Measurements from ENCODE around the gene SQSTM1.
"Not testable (repeated sequence)": the region's sequence is repeated elsewhere in the genome, so short reads cannot be mapped to it uniquely, and the experiment has no call there.

SQSTM1 gene

DNA sequence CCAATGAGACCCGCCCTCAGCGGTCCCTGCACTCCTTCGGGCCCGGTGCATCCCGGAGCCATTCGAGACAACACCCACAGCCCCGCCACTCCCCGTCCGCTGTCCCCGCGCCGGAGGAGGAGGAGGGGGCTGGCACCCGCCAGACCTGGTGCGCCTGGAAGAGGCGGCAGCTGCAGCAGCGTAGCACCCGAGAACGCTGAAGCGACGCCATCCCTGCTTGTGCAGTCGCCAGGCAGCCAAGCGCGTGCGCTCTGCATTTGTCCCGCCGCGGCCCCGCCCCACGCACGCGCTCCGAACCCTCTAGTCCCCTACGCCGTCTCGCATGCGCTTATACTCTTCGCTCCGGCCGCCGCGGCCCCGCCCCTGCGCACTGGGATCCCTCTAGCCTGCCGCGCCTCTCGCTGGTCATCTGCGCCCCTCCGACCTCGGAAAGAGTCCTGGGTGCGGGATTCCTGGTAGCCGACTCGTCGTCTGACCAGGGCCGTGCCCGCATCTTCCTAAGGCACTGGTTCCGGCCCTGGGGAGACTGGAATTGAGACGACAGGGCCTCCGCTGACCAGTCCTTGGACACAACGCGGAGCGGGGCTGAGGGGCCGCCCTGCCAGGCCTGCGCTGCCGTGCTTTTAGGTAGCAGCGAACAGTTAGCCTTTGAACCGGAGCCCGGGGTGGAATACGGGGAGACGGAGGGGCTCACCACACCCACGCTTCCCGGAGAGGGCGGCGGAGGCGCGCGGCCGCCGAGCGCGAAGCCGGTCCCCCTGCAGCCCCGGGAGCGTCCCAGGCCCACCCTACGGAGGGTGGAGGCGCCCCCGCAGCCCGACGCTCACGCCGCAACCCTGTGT is 38.1 kb downstream of the SQSTM1 start, which contains the start of gene MRNIP:
MRNIP (minus strand) TSS at position 232 of the 842 bp plus-strand sequence; CDS start at position 211, 21 bp downstream.
- peak; percentile 93 for DNase-seq

GRCh38 chr5:179860301-179860700 is 39.6 kb downstream of the SQSTM1 start:
- DNase-seq: no peak

DNA sequence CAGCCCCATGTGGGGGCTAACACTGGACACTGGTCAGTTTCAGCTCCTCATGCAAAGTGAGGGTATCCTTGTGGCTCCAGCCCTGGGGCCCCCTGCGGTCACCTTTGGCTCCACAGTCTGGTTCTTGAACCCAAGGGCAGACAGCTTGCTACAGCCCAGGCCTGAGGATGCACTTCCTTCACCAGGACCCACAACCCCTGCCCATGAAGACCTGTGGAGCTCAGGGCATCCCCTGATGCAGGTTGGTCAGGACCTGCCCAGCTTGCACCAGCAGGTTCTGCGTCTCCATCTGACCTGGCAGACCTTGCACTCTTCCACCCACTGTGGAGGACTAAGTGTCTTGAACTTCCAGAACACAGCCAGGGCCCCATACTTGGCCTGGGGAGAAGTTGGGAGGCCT is 41.6 kb downstream of the SQSTM1 start:
- no peak for DNase-seq

DNA sequence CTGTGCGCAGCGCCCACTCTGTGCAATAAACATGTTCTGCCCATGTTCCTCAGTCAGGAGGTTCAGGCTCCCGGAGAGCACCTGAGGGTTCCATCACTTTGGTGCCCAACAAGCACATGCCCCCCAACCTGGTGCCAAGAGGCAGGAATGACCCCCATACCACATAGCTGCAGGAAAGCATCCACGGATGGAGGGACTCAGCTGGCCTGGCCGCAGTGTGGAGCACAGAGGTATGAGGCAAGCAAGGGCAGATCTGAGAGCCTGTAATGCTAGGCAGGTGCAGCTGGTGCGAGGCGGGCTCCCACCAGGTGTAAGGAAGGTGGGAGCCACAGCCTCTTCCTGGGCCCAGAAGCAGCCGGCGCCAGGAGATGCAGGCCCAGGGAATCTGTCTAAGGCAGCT is 42.2 kb downstream of the SQSTM1 start:
- DNase-seq: no peak

GRCh38 chr5:179863449-179864085 is 42.9 kb downstream of the SQSTM1 start:
- DNase-seq: no peak

DNA sequence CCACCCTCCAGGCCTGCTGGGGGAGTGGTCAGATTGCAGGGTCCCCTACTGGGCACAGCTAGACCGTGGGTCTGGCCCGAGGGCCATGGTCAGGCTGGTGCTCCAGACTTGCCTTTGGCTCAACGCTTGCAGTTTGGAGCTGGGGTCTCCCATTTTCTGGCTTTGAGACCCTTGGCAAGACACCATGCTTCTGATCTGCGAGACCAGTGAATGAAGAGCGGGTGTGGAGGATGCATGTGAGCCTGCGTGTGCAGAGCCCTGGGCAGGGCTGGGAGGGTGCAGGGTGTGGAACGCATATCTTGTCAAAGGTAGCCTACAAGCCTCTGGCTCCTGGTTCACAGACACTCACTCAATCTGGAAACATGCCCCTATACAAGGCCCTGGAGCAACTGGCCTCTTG is 44.0 kb downstream of the SQSTM1 start:
- no peak for DNase-seq

- no peak for DNase-seq
Observed at GRCh38 chr5:179865491-179866240, 45.0 kb downstream of the SQSTM1 start.

GRCh38 chr5:179866241-179867078 is 45.8 kb downstream of the SQSTM1 start:
- DNase-seq: peak; percentile 24

DNA sequence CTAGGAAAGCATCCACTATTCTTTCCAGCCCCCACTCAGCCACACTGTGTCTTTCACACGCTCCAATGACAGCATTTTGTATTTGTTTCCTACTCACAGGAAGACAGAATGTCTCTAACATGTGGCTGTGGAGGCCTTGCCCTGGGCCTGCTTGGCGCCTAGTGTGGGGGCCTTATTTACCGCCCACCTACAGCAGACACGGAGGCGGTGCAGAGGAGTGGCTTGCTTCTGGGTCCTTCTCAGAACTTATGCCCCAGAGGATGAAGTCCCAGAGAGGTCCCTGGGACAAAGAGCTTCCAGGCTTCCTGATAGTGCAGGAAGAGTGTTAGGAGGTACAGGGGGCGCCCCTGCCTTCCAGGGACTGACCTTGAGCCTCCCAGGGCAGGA is 46.4 kb downstream of the SQSTM1 start:
- DNase-seq: no peak

- DNase-seq: no peak
Observed at GRCh38 chr5:179867476-179867875, 46.8 kb downstream of the SQSTM1 start.

- no peak for DNase-seq
Observed at GRCh38 chr5:179868541-179868940, 47.8 kb downstream of the SQSTM1 start.

GRCh38 chr5:179869101-179869500 is 48.4 kb downstream of the SQSTM1 start:
- no peak for DNase-seq

DNA sequence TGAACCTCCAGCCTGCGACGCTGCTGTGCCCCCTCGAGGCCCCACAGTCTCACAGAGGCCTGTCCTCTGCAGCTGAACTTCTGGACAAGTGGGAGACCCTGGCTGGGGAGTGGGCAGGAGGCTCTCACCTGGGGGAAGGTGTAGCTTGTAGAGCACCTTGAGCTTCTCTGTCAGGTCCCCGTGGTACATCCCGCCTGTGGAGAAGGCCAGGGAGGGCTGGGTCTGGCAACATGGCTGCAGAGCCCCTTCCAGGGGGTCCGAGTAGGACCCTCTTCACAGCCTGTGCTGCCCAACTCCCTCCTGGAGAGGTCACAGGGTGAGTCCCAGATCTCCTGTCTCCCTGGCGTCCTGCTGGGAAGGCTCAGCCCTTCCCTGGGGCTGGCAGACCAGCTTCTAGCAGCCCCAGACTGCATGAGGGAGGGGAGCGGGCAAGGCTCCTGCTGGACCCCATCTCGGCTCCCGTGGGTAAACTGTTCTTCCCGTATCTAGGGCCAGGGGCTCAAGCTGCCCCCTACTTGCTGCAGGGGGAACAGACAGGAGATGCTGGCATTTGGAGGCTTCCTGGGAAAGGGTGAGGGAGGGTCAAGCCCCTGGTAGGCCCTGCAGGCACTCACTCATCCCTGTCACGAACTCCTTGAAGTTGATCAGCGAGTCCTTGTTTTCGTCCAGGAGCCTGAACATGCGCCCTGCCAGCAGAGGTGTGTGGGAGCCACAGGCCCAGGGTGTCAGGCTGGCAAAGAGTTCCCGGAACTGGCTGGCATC is 49.1 kb downstream of the SQSTM1 start:
- DNase-seq: no peak

- peak; percentile 55 for DNase-seq
Observed at GRCh38 chr5:179870403-179870903, 49.7 kb downstream of the SQSTM1 start.

- no peak for DNase-seq
Observed at GRCh38 chr5:179870952-179871351, 50.2 kb downstream of the SQSTM1 start.

DNA sequence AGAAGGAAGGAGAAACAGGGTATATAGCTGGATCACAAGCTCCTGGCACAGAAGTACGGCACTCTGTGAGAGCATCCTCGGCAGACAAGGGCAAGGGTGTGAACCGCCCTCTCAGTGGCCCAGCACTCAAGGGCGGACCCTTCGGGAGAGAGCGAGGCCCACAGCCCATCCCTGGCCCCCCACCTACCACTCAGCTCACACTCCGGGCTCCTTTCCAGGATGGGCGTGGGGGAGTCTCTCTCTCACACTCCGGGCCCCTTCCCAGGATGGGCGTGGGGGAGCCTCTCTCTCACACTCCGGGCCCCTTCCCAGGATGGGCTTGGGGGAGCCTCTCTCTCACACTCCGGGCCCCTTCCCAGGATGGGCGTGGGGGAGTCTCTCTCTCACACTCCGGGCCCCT is 50.8 kb downstream of the SQSTM1 start:
- DNase-seq: not testable (repeated sequence)

- no peak for DNase-seq
Observed at GRCh38 chr5:179872055-179872827, 51.5 kb downstream of the SQSTM1 start.

DNA sequence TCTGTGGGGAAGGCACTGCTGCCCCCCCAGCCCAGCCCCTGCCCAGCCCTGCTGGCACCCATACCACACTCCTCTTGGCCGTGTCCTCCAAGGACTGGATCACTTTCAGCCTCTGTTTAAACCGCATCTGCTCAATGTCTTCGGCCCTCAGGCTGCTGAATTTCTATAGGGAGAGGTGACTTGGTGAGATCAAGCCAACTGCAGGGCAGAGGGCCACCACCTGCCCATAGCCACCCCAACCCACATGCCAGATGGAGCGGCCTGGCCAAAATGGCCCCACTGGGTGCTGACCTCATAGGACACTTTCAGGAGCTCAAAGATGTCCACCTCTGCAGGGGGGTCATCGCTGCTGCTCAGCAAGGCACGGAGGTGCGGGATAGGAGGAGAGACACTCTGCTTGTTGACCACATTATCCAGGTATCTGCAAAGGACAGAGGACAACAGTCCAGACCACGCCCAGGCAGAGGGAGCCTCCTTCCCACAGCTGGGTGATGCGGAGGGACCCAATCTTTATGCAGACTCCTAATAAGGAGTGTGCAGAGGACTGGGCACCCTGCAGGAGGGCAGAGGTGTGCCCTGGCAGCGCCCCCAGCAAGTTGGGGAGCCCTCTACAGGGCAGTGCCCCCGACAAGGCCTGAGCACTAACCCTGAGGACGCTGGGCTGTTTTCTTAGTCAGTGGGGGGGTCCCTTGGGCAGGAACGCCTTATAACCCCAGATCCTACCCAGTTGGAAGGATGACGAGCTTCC is 52.3 kb downstream of the SQSTM1 start:
- no peak for DNase-seq

- DNase-seq: no peak
Observed at GRCh38 chr5:179873588-179874110, 52.9 kb downstream of the SQSTM1 start.

DNA sequence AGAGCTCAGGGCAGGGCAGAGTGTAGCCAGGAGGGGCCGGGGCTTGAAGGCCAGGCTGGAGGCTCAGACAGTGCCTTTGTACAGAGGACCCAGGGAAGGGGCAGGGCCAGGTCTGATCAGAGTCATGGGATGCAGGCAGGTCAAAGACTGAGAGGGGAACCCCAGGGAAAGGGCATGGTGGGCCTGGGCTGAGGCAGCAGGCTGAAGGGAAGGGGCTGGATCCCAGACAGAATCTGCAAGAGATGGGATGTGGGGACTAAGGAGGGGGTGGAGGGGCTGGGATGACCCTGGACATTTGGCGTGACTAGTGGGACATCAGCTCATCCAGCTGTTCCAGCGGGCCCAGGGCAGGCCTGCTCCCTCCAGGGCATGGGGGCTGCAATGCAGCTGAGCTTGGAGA is 53.4 kb downstream of the SQSTM1 start:
- no peak for DNase-seq

All from hematopoietic multipotent progenitor cell treated with erythropoietin and hydrocortisone succinate and interleukin-3 and kit ligand, for 8 days (in vitro differentiated cells).